ENCODE data around the gene VAV3. TPM values are rescaled to one million over a fixed set of nuclear protein-coding genes. Genes with fewer than 3 reads are reported as not detected.

VAV3 gene
- polyA plus RNA-seq, 3 donors: 5.4 to 9.2 (median 9.0) TPM

GRCh38 chr1:107597290-107597689, 367.7 kb downstream of the VAV3 start:
- Histone ChIP-seq H3K4me2 (replicated peaks; ENCODE audit: extremely low read depth, low read length, poor library complexity, severe bottlenecking) (no peak overlapping the region), H3K4me1 (ENCODE audit: control insufficient read depth in 1 of 2, insufficient read depth in 2 of 2, low read length in 2 of 2) (peaks cover 7 to 11% of the 10 kb centered on the region in 2 donors), H4K20me1 (ENCODE audit: insufficient read depth, low read length) (no peaks in the 10 kb centered on the region), H3K36me3 (replicated peaks in 1 of 2; ENCODE audit: control insufficient read depth in 1 of 2, insufficient read depth in 2 of 2, low read length in 2 of 2) (peaks cover 23 to 46% of the 10 kb centered on the region in 2 donors), H3K9ac (ENCODE audit: insufficient read depth, low read length, poor library complexity, severe bottlenecking) (no peak overlapping the region), H3K79me2 (ENCODE audit: insufficient read depth, low read length) (no peaks in the 10 kb centered on the region), H2AFZ (ENCODE audit: insufficient read depth, low read depth, low read length, poor library complexity, severe bottlenecking) (no peak overlapping the region), H3K9me3 (replicated peaks in 1 of 2; ENCODE audit: control insufficient read depth in 1 of 2, insufficient read depth in 1 of 2, low read length in 2 of 2) (no peaks in the 10 kb centered on the region), H3K27ac (ENCODE audit: low read depth in 1 of 2, low read length in 2 of 2) (no peak overlapping the region), H3K27me3 (ENCODE audit: control insufficient read depth in 2 of 2, insufficient read depth in 2 of 2, low read length in 2 of 2) (no peaks in the 10 kb centered on the region), H3K4me3 (replicated peaks in 1 of 3; ENCODE audit: low read depth in 2 of 3, low read length in 3 of 3) (no peak overlapping the region)
- Mint-ChIP-seq H3K4me3 (no peak overlapping the region), H3K4me1 (peaks cover 10% of the 10 kb centered on the region), H3K27ac (no peak overlapping the region), H3K9me3 (no peaks in the 10 kb centered on the region), H3K36me3 (peaks cover 47 to 56% of the 10 kb centered on the region in 2 donors), H3K27me3 (ENCODE audit: low read depth in 3 of 3) (no peaks in the 10 kb centered on the region)
- TF ChIP-seq CTCF (IDR thresholded peaks at IDR 0.05): no peak
- intact Hi-C loops (cut with micrococcal nuclease): no loop called here
- DNase-seq: no peak

GRCh38 chr1:107594536-107594935, 370.4 kb downstream of the VAV3 start:
- peaks cover 11 to 27% of the 10 kb centered on the region in 2 donors for H3K36me3 ChIP-seq (replicated peaks in 1 of 2; ENCODE audit: control insufficient read depth in 1 of 2, insufficient read depth in 2 of 2, low read length in 2 of 2)
- H3K4me1 ChIP-seq (ENCODE audit: control insufficient read depth in 1 of 2, insufficient read depth in 2 of 2, low read length in 2 of 2): peaks cover 10 to 21% of the 10 kb centered on the region in 2 donors
- intact Hi-C loops (cut with micrococcal nuclease): no loop called here
- H3K9ac ChIP-seq (ENCODE audit: insufficient read depth, low read length, poor library complexity, severe bottlenecking): no peak overlapping the region
- no peaks in the 10 kb centered on the region for H3K9me3 ChIP-seq (replicated peaks in 1 of 2; ENCODE audit: control insufficient read depth in 1 of 2, insufficient read depth in 1 of 2, low read length in 2 of 2)
- H3K27ac ChIP-seq (ENCODE audit: low read depth in 1 of 2, low read length in 2 of 2): no peak overlapping the region
- no peak for DNase-seq
- H3K79me2 ChIP-seq (ENCODE audit: insufficient read depth, low read length): no peaks in the 10 kb centered on the region
- no CpG with 5 or more reads among the region's 1 CpG for WGBS (ENCODE audit: insufficient coverage)
- peaks cover 33 to 43% of the 10 kb centered on the region in 2 donors for H3K36me3 Mint-ChIP-seq
- H3K4me3 ChIP-seq (replicated peaks in 1 of 3; ENCODE audit: low read depth in 2 of 3, low read length in 3 of 3): no peak overlapping the region
- no peaks in the 10 kb centered on the region for H3K9me3 Mint-ChIP-seq
- TF ChIP-seq CTCF (IDR thresholded peaks at IDR 0.05): no peak
- no peaks in the 10 kb centered on the region for H4K20me1 ChIP-seq (ENCODE audit: insufficient read depth, low read length)
- no peak overlapping the region for H3K4me2 ChIP-seq (replicated peaks; ENCODE audit: extremely low read depth, low read length, poor library complexity, severe bottlenecking)
- H3K4me3 Mint-ChIP-seq: no peak overlapping the region
- no peaks in the 10 kb centered on the region for H3K27me3 Mint-ChIP-seq (ENCODE audit: low read depth in 3 of 3)
- H3K27me3 ChIP-seq (ENCODE audit: control insufficient read depth in 2 of 2, insufficient read depth in 2 of 2, low read length in 2 of 2): no peaks in the 10 kb centered on the region
- H2AFZ ChIP-seq (ENCODE audit: insufficient read depth, low read depth, low read length, poor library complexity, severe bottlenecking): no peak overlapping the region
- peak overlapping the region in 2 of 7 donors; percentile 13 to 34 for H3K27ac Mint-ChIP-seq
- H3K4me1 Mint-ChIP-seq: peaks cover 25% of the 10 kb centered on the region

Measured in CD14-positive monocyte (primary cell).